T-helper 2 cell (primary cell): ENCODE results near the gene RAB3C.
A peak's percentile ranks its signal among the peaks of the same experiment; 100 is the strongest.

Experiments used
- DNase-seq, 5 experiments: peaks; one replicate each; pipeline versions ENCODE4 v3.0.0 to v3.0.0-alpha.2; 2012 to 2022

RAB3C gene

DNA sequence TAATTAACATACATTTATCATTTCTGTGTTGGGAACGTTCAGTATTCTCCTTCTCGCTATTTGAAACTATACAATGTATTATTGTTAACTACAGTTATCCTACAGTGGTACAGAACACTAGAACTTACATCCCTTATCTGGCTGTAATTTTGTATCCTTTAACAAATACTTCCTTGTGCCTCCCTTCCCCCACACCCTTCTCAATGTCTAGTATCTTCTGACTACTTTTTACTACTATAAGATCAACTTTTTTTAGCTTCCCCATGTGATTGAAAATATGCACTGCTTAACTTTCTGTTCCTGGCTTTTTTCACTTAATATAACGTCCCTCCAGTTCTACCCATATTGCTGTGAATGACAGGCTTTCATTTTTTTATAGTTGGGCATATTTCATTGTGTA lies 253.5 kb downstream of the RAB3C start:
- no peak for DNase-seq

DNA sequence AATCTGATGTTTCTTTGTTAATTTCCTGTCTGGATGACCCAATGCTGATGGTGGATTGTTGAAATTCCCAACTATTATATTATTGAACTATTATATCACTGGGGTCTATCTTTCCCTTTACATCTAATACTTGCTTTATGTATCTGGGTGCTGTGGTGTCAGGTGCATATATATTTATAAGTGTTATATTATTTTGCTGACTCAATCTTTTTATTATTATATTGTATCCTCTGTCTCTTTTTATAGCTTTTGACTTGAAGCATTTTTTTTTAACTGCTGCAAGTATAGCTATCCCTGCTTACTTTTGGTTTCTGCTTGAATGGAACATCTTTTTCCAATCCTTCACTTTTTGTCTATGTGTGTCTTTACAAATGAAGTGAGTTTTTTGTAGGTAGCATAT lies 255.9 kb downstream of the RAB3C start:
- no peak for DNase-seq

- DNase-seq = no peak
Observed at GRCh38 chr5:58842852-58843251, 260.0 kb downstream of the RAB3C start.

- no peak for DNase-seq
Observed at GRCh38 chr5:58844395-58844794, 261.5 kb downstream of the RAB3C start.

DNA sequence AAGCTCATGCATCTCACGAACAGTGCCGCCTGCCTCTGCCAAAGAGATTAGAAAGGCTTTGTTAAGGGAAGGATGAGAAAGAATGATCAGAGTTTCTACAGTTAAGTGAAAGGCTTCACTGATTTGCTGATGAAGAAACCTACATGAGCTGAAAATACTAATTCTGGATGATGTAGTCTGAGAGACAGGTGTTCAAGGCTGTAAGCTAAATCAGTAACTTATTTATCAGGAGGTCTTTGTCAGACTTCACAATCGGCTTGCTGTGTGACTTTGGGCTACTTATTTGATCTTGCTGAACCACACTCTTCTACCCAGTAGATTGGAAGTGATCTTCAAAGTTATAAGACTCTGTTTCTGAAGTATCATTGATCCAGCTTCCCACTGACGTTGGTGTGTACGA lies 264.2 kb downstream of the RAB3C start:
- DNase-seq = no peak

DNA sequence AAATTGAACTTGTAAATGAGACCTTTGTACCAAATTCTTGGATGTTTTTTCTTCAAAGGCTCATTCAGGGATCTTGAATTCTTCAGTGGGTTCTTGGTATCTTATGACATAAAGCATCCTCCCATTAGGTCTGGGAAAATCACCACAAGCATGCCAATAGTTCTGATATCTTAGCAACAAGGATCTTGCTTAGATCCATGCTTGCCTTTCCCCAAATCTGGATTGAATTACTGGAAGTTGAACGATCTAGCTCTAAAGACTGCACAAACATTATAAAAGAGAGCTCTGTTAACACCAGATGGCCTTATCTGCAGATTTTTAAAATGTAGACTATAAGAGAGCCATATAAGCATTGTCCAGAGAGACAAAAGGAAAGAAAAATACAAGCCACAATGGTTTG lies 266.3 kb downstream of the RAB3C start:
- no peak for DNase-seq

- peak in 1 of 5 experiments; percentile 19 for DNase-seq
Observed at GRCh38 chr5:58849921-58850667, 267.2 kb downstream of the RAB3C start.

- DNase-seq = no peak
Observed at GRCh38 chr5:58851153-58851552, 268.3 kb downstream of the RAB3C start.

DNA sequence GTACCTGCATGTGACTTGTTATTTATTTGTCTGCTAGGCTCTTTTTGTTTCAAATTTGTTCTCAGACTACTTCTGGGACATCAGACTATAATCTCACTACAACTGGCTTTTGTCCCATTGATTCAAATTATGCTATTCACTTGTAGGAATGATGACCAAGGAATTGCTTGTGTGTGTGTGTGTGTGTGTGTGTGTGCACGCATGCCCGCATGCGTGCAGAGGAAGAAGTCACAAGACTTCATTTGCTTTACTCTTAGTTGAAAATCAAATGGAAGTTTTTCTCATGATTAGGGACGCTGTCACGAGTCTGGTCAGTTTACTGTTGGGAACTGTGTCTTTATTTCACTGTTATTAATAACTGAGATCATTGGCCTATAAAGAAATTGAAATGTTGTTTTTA lies 268.7 kb downstream of the RAB3C start:
- no peak for DNase-seq

DNA sequence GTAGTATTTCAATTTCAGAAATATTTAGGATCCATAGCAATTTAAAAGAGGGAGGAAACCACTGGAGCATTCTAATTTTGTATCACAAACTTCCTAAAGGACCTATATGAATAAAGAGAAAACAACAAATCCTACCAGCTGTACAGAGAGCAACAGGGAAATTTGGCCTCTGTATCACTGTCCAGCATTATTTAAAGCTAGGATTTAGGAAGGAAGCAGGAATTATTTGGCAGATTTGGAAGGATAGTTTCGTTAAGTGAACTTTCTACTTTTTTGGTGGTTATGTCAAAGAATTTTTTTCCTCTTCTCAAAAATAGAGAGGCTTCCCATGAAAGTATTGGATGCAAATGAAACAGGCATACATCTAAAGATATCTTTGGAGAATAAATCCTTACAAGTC lies 269.7 kb downstream of the RAB3C start:
- DNase-seq = no peak

GRCh38 chr5:58854441-58854840 lies 271.6 kb downstream of the RAB3C start:
- DNase-seq = no peak

DNA sequence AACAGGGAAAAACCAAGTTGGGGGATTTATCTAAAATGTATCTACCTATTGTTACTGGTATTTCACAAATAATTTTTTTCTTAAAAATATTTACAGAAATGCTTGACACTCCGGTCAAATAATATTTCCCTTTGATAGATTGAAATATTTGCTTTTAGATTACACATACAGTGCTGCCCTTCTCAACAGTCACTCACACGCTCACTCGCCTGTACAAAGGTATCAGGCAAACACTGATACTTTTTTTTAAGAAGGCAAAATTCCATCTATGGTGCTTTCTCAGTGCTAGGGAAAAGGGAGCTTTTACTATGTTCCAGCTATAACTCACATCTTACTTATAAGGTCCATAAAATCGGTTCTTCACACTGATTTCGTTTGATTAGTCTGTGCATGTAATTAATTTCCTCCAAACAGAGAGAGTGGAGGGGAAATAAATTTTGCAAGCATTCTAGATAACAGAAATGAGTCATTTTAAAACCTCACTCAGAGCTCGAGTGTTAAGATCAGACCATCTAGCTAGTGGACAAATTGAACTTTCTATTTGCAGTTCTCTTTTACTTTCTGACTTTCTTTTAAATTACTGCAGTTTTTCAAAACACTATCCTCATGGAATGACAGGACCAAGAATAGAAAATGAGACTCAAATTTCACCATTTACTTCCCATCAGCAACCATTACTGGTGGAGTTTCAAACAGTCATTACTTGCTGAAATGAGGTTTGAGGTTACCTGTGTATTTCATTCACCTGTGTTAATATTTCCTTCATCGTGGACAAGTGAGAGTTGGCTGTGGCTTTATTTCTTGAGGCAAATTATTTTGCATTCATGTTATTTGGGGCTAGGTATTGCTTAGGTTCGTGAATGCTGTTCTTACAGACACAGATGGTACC lies 273.2 kb downstream of the RAB3C start:
- peak in 1 of 5 experiments; percentile 46 for DNase-seq

DNA sequence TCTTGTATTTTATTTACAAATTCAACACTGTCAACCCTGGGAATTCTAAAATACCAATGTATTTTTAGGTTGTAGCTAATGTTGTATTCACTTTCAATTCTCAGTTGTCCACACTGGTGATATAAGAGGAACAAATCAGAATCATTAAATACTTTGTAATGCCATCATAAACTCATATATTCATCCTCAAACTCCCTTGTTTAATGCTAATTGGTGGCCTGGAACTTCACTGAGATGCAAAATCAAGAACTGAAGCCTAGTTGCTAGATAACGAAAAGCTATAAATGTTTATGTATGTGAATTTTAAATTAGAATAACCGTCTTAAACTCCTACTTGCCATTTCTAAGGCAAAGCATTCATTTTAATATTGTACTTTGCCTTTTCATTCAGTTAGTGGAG lies 274.7 kb downstream of the RAB3C start:
- DNase-seq = no peak

DNA sequence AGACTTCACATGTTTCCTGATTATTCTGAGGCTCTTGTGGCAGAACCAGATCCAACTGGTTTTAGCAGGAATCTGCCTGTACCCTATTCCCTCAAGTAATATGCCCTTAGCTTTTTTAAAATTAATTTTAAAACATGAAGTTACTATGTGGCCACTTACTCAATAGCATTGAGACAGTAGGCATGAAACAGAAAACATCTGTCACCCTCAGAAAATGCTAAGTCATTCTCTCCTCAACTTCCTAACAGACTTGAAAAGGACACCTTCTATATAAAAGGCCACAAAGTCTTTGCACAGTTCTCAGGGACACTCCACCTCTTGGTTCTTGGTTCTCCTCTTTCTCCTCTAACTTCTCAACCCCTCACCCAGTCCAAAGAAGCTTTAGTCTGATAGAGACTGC lies 277.8 kb downstream of the RAB3C start:
- no peak for DNase-seq

DNA sequence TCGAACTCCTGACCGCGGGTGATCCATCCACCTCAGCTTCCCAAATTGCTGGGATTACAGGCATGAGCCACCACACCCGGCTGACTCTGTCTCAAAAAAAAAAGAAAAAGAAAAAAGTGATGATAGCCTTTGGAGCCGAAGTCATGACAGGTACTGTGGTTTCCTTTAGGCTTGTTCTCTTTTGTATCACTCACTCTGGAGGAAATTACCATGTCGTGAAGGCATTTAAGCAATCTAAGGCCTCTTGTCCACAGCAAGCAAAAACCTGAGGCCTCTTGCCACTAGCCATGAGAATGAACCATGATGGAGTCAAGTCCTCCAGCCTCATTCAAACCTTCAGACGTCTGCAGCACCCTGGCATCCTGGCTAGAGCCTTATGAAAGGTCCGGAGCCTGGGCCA lies 286.1 kb downstream of the RAB3C start:
- no peak for DNase-seq

- DNase-seq = peak in 1 of 5 experiments; percentile 46
Observed at GRCh38 chr5:58871648-58872242, 288.9 kb downstream of the RAB3C start.

DNA sequence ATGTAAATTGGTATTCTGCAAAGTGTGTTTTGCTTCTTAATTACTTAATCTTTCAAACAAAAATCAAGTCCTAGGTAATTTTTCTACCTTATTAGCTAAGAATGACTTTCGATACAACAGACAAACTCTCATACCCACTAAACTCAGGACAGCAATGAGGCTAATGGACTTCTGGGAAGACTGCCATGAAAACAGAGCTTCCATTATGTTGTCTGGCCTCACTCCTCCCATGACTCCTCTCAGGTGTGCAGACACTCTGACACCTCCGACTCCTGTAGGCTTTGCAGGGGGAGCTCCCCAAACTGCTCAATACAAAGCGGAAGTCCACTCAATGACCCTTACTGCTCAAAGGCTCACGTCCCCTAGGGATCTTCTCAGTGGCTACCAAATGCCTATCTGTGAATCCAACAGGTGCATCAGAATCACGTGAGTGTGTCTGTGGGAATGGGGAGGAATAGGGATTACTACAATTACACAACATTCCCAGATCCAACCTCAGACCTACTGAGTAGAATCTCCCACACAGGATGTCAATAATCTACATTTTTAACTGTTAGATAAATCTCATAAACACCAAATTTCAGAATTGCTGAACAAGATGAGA lies 289.9 kb downstream of the RAB3C start:
- no peak for DNase-seq

- no peak for DNase-seq
Observed at GRCh38 chr5:58875599-58875998, 292.7 kb downstream of the RAB3C start.

- DNase-seq = no peak
Observed at GRCh38 chr5:58885260-58885659, 302.4 kb downstream of the RAB3C start.

GRCh38 chr5:58886315-58887207 lies 303.7 kb downstream of the RAB3C start:
- DNase-seq = peak; percentile 17 to 85 (median 31)

DNA sequence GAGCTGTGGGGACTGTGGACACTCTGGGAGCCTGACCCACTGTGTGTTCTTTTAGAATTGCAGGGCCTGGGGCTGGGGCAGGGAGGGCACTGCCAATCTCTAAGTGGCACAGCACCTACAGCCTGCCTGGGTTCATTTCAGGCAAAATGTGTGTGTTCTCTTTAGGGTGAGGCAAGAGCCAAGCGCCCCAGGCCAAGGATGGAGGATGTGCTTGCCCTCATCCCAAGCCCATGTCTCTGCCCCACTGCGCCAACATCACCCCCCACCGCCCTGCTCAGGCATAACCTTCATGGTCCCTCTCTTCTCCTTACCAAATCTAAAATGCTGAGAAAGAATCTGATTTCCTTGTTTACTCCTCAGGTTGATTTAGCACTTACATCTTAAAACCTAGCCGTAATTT lies 304.4 kb downstream of the RAB3C start:
- DNase-seq = peak in 1 of 5 experiments; percentile 23
